ENCODE measurements around the gene BMP7.

- TF ChIP-seq CTCF (IDR thresholded peaks at IDR 0.05), result no peak
- no peak for TF ChIP-seq POLR2A (IDR thresholded peaks at IDR 0.05; ENCODE audit: low read depth)
Measured at GRCh38 chr20:57197352-57198131, 68.9 kb downstream of the BMP7 start.
